ENCODE results near the gene RBFOX1.

DNA sequence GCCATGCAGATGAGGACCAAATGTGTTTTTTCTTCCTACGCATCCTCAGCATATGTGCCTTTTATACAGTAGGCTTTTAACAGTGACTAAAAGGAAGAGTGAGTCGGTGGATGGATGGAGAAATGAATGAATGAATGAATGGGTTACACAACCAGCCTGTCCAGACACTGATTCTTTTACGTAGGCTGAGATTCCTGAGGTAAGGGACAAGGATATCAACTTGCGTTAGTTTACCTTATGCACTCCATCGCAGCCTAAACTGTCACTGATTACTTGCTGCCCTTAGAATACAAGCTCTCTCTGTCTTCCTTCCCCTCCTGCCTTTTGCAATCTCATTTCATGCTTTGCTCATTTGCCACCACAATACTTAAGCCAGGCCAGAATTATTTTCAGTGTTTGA is 59.0 kb downstream of the RBFOX1 start:
- TF ChIP-seq, protein P1, sequence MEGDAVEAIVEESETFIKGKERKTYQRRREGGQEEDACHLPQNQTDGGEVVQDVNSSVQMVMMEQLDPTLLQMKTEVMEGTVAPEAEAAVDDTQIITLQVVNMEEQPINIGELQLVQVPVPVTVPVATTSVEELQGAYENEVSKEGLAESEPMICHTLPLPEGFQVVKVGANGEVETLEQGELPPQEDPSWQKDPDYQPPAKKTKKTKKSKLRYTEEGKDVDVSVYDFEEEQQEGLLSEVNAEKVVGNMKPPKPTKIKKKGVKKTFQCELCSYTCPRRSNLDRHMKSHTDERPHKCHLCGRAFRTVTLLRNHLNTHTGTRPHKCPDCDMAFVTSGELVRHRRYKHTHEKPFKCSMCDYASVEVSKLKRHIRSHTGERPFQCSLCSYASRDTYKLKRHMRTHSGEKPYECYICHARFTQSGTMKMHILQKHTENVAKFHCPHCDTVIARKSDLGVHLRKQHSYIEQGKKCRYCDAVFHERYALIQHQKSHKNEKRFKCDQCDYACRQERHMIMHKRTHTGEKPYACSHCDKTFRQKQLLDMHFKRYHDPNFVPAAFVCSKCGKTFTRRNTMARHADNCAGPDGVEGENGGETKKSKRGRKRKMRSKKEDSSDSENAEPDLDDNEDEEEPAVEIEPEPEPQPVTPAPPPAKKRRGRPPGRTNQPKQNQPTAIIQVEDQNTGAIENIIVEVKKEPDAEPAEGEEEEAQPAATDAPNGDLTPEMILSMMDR (IDR thresholded peaks at IDR 0.05): no peak
- TF ChIP-seq ZFX (IDR thresholded peaks at IDR 0.05; ENCODE audit: borderline replicate concordance): no peak
